B cell (primary cell): ENCODE results near the gene BCL11A.

Experiments
- EZH2 ChIP-seq: IDR thresholded peaks from 2 replicates; pipeline ENCODE4 v1.6.1; 2012; ENCODE audit warnings: borderline replicate concordance, low read depth, mild to moderate bottlenecking, moderate library complexity, low read length; ENCODE audit not compliant: insufficient read depth, poor library complexity, severe bottlenecking
- TF ChIP-seq, protein P1 (sequence below): fragments of 200-600 bp; IDR thresholded peaks from one replicate; pipeline ENCODE4 v1.8.0; 2022; ENCODE audit warnings: antibody characterized with exemption, mild to moderate bottlenecking

DNA sequence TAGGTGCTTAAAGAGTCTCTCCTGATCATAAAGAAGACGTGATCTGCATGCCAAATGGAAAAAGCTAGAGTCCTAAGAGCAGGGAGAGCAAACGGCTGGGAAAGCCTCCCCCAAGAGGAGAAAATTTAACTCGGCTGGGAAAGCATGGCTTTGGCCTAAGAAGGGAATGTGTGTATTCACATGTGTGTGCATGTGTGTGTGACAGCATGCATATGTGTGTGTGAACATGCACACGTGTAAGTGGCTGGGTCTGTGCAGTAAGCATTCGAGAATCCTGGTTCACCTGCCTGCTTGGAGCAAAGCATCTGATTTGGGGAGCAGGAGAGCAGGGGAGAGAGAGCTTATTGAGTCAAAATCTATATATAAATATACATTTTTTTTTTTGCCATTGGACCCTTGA lies 30.1 kb upstream of the BCL11A start:
- TF ChIP-seq, protein P1, sequence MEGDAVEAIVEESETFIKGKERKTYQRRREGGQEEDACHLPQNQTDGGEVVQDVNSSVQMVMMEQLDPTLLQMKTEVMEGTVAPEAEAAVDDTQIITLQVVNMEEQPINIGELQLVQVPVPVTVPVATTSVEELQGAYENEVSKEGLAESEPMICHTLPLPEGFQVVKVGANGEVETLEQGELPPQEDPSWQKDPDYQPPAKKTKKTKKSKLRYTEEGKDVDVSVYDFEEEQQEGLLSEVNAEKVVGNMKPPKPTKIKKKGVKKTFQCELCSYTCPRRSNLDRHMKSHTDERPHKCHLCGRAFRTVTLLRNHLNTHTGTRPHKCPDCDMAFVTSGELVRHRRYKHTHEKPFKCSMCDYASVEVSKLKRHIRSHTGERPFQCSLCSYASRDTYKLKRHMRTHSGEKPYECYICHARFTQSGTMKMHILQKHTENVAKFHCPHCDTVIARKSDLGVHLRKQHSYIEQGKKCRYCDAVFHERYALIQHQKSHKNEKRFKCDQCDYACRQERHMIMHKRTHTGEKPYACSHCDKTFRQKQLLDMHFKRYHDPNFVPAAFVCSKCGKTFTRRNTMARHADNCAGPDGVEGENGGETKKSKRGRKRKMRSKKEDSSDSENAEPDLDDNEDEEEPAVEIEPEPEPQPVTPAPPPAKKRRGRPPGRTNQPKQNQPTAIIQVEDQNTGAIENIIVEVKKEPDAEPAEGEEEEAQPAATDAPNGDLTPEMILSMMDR = no peak
- TF ChIP-seq EZH2 = no peak
